K562 (cell line): ENCODE data around the gene MSGN1. TPM values are rescaled to one million over a fixed set of nuclear protein-coding genes. Genes with fewer than 3 reads are reported as not detected.
A peak's percentile ranks its signal among the peaks of the same experiment; 100 is the strongest.

Experiments used
- ATAC-seq: fragments of 200-7000 bp; cut with Tn5 transposase; 3 replicates; pipeline ENCODE4 v1.9.1; 2020; ENCODE audit warnings: moderate library complexity
- BruUV-seq: library from RNA; stranded (reverse); fragments of 400-500 nt; replicated peaks from 2 replicates; lab custom pipeline; 2021; lab: Mats Ljungman, UMichigan
- CTCF ChIA-PET: fragments of 300-600 bp; formaldehyde crosslinking; extraction: SDS; loops from one replicate; lab custom pipeline; 2021; ENCODE audit warnings: low intra/inter-chr PET ratio; lab: Yijun Ruan, JAX
- POLR2A ChIA-PET: fragments of 300-600, 350-650 bp; sonication (Branson Sonifier 250); formaldehyde crosslinking; extraction: SDS; loops from one replicate; lab custom pipeline; 2021; ENCODE audit warnings: antibody characterized with exemption, inconsistent platforms; lab: Yijun Ruan, JAX
- DNase-seq, 4 experiments: peaks; one replicate each; pipeline versions ENCODE4 v3.0.0 to v3.0.0-alpha.2; 2011 to 2018; ENCODE audit warnings: low spot score in 3 of 4, mixed read lengths in 3 of 4; ENCODE audit errors: extremely low read depth in 1 of 4
- FAIRE-seq: peaks from 2 replicates; lab custom pipeline; 2011; peaks lifted over from hg19 to GRCh38; lab: Jason Lieb, UNC
- H2AFZ ChIP-seq: 2 replicates; pipeline ENCODE4 v1.6.0; 2011; ENCODE audit warnings: low read depth, low read length, control low read depth, inconsistent platforms
- H3K27ac ChIP-seq: fragments of 200-600 bp; 3 replicates; pipeline ENCODE4 v1.8.0; 2011; ENCODE audit warnings: low read depth, mild to moderate bottlenecking, control low read depth, inconsistent platforms, low read length, moderate library complexity, mixed read lengths; ENCODE audit errors: extremely low read depth
- H3K27me3 ChIP-seq, 2 experiments: fragments of 300-600 bp in 1 of 2; 2 replicates in 1 of 2; 3 replicates in 1 of 2; pipeline versions ENCODE4 v1.6.0 to v1.8.0; 2011; ENCODE audit warnings: inconsistent platforms in 2 of 2, low read length in 2 of 2, mild to moderate bottlenecking in 1 of 2, mixed read lengths in 1 of 2, moderate library complexity in 1 of 2; ENCODE audit not compliant: control insufficient read depth in 2 of 2, insufficient read depth in 2 of 2
- H3K36me3 ChIP-seq: fragments of 300-600 bp; 3 replicates; pipeline ENCODE4 v1.8.0; 2011; ENCODE audit warnings: mild to moderate bottlenecking, low read length, inconsistent platforms; ENCODE audit not compliant: control insufficient read depth, insufficient read depth
- H3K4me1 ChIP-seq, 2 experiments: fragments of 200-600 bp in 1 of 2; replicated peaks in 1 of 2; 2 replicates in 1 of 2; 3 replicates in 1 of 2; pipeline versions ENCODE4 v1.5.1 to v1.8.0; 2011; ENCODE audit warnings: inconsistent platforms in 2 of 2, low read length in 2 of 2, mild to moderate bottlenecking in 1 of 2, mixed read lengths in 1 of 2, moderate library complexity in 1 of 2; ENCODE audit not compliant: control insufficient read depth in 2 of 2, insufficient read depth in 2 of 2
- H3K4me2 ChIP-seq: 2 replicates; pipeline ENCODE4 v1.6.1; 2011; ENCODE audit warnings: low read length, control low read depth, inconsistent platforms, mixed read lengths; ENCODE audit not compliant: insufficient read depth
- H3K4me3 ChIP-seq: fragments of 200-600 bp; sonication (generic), shearing (Covaris generic); 2 replicates; pipeline ENCODE4 v1.5.1; 2016; ENCODE audit warnings: control low read depth, inconsistent platforms
- H3K79me2 ChIP-seq: fragments of 200-600 bp; 3 replicates; pipeline ENCODE4 v1.8.0; 2011; ENCODE audit warnings: low read length, inconsistent platforms; ENCODE audit not compliant: control insufficient read depth, insufficient read depth
- H3K9ac ChIP-seq, 2 experiments: 2 replicates each; pipeline versions ENCODE4 v1.6.0 to v1.6.1; 2011; ENCODE audit warnings: low read depth in 2 of 2, low read length in 2 of 2, control low read depth in 1 of 2, inconsistent platforms in 1 of 2, mild to moderate bottlenecking in 1 of 2, mixed read lengths in 1 of 2; ENCODE audit not compliant: insufficient read depth in 1 of 2
- H3K9me1 ChIP-seq: one replicate; pipeline ENCODE4 v1.6.0; 2011; ENCODE audit warnings: inconsistent platforms, mild to moderate bottlenecking, low read length, moderate library complexity; ENCODE audit not compliant: control insufficient read depth, insufficient read depth
- H3K9me3 ChIP-seq: replicated peaks from 2 replicates; pipeline ENCODE4 v1.5.1; 2011; ENCODE audit warnings: low read depth, low read length, inconsistent platforms; ENCODE audit not compliant: control insufficient read depth, insufficient read depth
- H4K20me1 ChIP-seq: replicated peaks from 2 replicates; pipeline ENCODE4 v1.6.1; 2011; ENCODE audit warnings: low read length, inconsistent platforms, mixed read lengths; ENCODE audit not compliant: control insufficient read depth, insufficient read depth
- DMBX1 ChIP-seq: fragments of 250-450 bp; sonication (Bioruptor Pico); IDR thresholded peaks from 2 replicates; pipeline ENCODE4 v1.8.0; 2022; ENCODE audit warnings: inconsistent platforms, mild to moderate bottlenecking, moderate library complexity, borderline replicate concordance
- EZH2 ChIP-seq: IDR thresholded peaks from 2 replicates; pipeline ENCODE4 v1.6.1; 2012; ENCODE audit warnings: low read depth, mild to moderate bottlenecking, inconsistent platforms, low read length, borderline replicate concordance
- ZNF431 ChIP-seq: sonication (generic); formaldehyde crosslinking; IDR thresholded peaks from 2 replicates; pipeline ENCODE4 v1.8.0; 2022; ENCODE audit warnings: mild to moderate bottlenecking, missing genetic modification reagents
- WGBS: fragments of 100-300 bp; shearing (Covaris generic); methylation state at CpG from one replicate; pipeline ENCODE4 v1.1.6; 2016; ENCODE audit warnings: low coverage, mixed read lengths; ENCODE audit not compliant: insufficient coverage; ENCODE audit errors: missing lambda C conversion rate; 5-methylcytosine and 5-hydroxymethylcytosine counted together
- in situ Hi-C: fragments of 300-500 bp; cut with MboI; formaldehyde crosslinking; loops from 4 replicates; pipeline ENCODE4 v1.15.0; 2018; ENCODE audit warnings: inconsistent platforms, mixed read lengths
- intact Hi-C: fragments of 100-400 bp; cut with micrococcal nuclease; formaldehyde crosslinking; loops from 2 replicates; pipeline ENCODE4 v1.14.2; 2022
- polyA plus RNA-seq, 8 experiments: library from polyadenylated mRNA; depleted of rRNA in 4 of 8; stranded (reverse) in 5 of 8; unstranded in 3 of 8; fragments of >200 nt; fragmentation: Nextera tagmentation in 2 of 8; fragmentation: Illumina TruSeq in 1 of 8; extraction: Ambion mirVana in 2 of 8; extraction: Trizol in 1 of 8; gene quantifications; 2 replicates each; pipeline versions ENCODE4 v1.2.1 to v1.2.3, GENCODE V29; 2011 to 2014; ENCODE audit warnings: inconsistent platforms in 1 of 8, missing spikeins in 1 of 8
- total RNA-seq, 7 experiments: library from RNA; depleted of rRNA in 6 of 7; stranded (reverse); fragments of >200 nt in 6 of 7; fragmentation: Illumina TruSeq in 2 of 7; extraction: Trizol in 2 of 7; gene quantifications; 2 replicates each; pipeline versions ENCODE4 v1.2.1 to v1.2.3, GENCODE V29; 2011 to 2021; ENCODE audit warnings: low replicate concordance in 1 of 7
- TF ChIP-seq, protein P1 (sequence below): fragments of 450-650 bp; formaldehyde crosslinking; IDR thresholded peaks from 2 replicates; pipeline ENCODE4 v1.4.0; 2020; ENCODE audit warnings: mild to moderate bottlenecking, mixed read lengths

The MSGN1 gene
- total and polyA plus RNA-seq, 9 of the 15 experiments (the other 6 are each of a cell fraction or from before 2014, with no cell fraction given): not detected

DNA sequence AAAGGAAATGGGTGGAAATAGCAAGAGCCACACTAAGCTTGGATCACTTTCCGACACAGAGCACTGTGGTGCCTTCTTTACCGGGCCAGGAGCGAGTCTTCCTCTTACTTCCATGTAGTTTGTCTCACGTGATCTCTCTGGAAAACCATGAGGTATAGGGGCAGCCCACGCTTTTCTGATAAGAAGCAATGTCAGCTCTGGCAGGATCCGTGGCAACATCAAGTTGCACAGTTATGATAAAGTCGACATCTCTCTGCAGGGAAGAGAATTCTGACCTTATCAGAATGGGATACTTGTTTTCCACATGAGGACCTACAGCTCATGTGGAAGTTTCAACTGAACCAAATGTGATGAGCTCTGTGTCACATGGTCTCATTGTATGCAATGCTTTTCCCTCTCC is 29.5 kb downstream of the MSGN1 start:
- ChIA-PET CTCF (no interaction called here), POLR2A (interaction anchor here (1.3 kb wide), 1 partner anchor 10 kb away, joined by 4 read pairs; no protein-coding TSS in a partner anchor)
- BruUV-seq: no TSS peak
- H3K4me3 ChIP-seq: no peak overlapping the region
- no peaks in the 10 kb centered on the region for H3K9me3 ChIP-seq
- DNase-seq: no peak
- TF ChIP-seq DMBX1 (CRISPR knock-in tag) (no peak), ZNF431 (CRISPR knock-in tag) (no peak), EZH2 (no peak)
- TF ChIP-seq, protein P1, sequence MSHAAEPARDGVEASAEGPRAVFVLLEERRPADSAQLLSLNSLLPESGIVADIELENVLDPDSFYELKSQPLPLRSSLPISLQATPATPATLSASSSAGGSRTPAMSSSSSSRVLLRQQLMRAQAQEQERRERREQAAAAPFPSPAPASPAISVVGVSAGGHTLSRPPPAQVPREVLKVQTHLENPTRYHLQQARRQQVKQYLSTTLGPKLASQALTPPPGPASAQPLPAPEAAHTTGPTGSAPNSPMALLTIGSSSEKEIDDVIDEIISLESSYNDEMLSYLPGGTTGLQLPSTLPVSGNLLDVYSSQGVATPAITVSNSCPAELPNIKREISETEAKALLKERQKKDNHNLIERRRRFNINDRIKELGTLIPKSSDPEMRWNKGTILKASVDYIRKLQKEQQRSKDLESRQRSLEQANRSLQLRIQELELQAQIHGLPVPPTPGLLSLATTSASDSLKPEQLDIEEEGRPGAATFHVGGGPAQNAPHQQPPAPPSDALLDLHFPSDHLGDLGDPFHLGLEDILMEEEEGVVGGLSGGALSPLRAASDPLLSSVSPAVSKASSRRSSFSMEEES (CRISPR knock-in tag): peak; percentile 67
- no peaks in the 10 kb centered on the region for H3K9me1 ChIP-seq
- ATAC-seq: no peak
- H3K36me3 ChIP-seq: no peaks in the 10 kb centered on the region
- H3K4me1 ChIP-seq: no peaks in the 10 kb centered on the region
- H3K9ac ChIP-seq: no peak overlapping the region
- FAIRE-seq: no peak
- H3K4me2 ChIP-seq: no peak overlapping the region
- intact Hi-C loops: no loop called here
- H3K27ac ChIP-seq: no peak overlapping the region
- in situ Hi-C loops: no loop called here
- WGBS: 0% methylated on average over 7 of the region's 7 CpGs
- no peaks in the 10 kb centered on the region for H3K79me2 ChIP-seq
- H4K20me1 ChIP-seq: no peaks in the 10 kb centered on the region
- no peaks in the 10 kb centered on the region for H3K27me3 ChIP-seq
- no peak overlapping the region for H2AFZ ChIP-seq
